Activated CD8-positive, alpha-beta T cell treated with anti-CD3 and anti-CD28 coated beads, Interleukin-2, amount 10 ng/mL, durations not matched to agents 7 days and 5 days (primary cell): ENCODE data around the gene PLEKHH3. TPM values are rescaled to one million over a fixed set of nuclear protein-coding genes. Genes with fewer than 3 reads are reported as not detected.
A peak's percentile ranks its signal among the peaks of the same experiment; 100 is the strongest.

Experiments used
- ATAC-seq: fragments of 150-1000 bp; cut with Tn5 transposase; one replicate; pipeline ENCODE4 v1.10.0; 2021; ENCODE audit warnings: moderate library complexity
- CTCF ChIA-PET: fragments of 350-600 bp; sonication (Branson Sonifier 250); formaldehyde crosslinking; loops from one replicate; lab custom pipeline; 2021; ENCODE audit warnings: antibody characterized with exemption; lab: Charles Lee
- POLR2A ChIA-PET: fragments of 350-600 bp; sonication (Branson Sonifier 250); formaldehyde crosslinking; loops from one replicate; lab custom pipeline; 2021; ENCODE audit warnings: antibody characterized with exemption; lab: Charles Lee
- DNase-seq: peaks from one replicate; pipeline ENCODE4 v3.0.0-alpha.2; 2020
- H3K27ac Mint-ChIP-seq: one replicate; pipeline ENCODE4 v1.8.0; 2021; ENCODE audit warnings: mild to moderate bottlenecking, mixed read lengths
- H3K27me3 Mint-ChIP-seq: one replicate; pipeline ENCODE4 v1.8.0; 2021; ENCODE audit warnings: low read depth, mixed read lengths
- H3K36me3 Mint-ChIP-seq: one replicate; pipeline ENCODE4 v1.8.0; 2021; ENCODE audit warnings: low read depth, mixed read lengths
- H3K4me1 Mint-ChIP-seq: one replicate; pipeline ENCODE4 v1.8.0; 2021; ENCODE audit warnings: low read depth, mixed read lengths
- H3K4me3 Mint-ChIP-seq: one replicate; pipeline ENCODE4 v1.8.0; 2021; ENCODE audit warnings: mild to moderate bottlenecking, mixed read lengths
- H3K9me3 Mint-ChIP-seq: one replicate; pipeline ENCODE4 v1.8.0; 2022; ENCODE audit warnings: mixed read lengths; ENCODE audit not compliant: insufficient read depth
- total RNA-seq, 2 experiments: library from RNA; stranded (reverse); gene quantifications; one replicate each; pipeline ENCODE4 v1.2.3, GENCODE V29; 2021

Gene PLEKHH3
- total RNA-seq, 2 experiments from 2014 or later, result 0.79 to 1.2 TPM

DNA sequence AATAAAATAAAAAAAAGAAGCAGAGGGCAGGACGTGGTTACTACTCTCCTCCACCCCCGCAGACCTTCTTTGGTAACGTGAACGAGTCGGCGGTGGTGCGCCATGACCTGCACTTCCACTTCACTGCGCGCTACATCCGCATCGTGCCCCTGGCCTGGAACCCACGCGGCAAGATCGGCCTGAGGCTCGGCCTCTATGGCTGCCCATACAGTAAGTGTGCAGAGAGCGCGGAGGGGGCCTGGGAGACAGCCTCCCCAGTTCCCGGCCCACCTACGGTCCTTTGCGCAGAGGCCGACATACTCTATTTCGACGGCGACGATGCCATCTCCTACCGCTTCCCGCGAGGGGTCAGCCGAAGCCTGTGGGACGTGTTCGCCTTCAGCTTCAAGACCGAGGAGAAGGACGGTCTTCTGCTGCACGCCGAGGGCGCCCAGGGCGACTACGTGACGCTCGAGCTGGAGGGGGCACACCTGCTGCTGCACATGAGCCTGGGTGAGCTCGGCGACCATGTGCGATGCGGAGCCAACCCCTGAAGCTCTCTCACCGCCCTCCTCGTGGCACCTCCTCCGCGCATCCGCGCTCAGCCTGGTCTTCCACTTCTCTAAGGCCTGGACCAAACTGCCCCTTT lies 8.2 kb upstream of the PLEKHH3 start:
- ChIA-PET POLR2A (no interaction called here), CTCF (interaction anchor here (0.7 to 2.7 kb wide), 2 partner anchors 9 to 107 kb away, joined by 4 to 22 read pairs; partner anchors contain the start of genes PLEKHH3 and PSMC3IP)
- no peaks in the 10 kb centered on the region for H3K9me3 Mint-ChIP-seq
- H3K27me3 Mint-ChIP-seq, result peaks cover 53% of the 10 kb centered on the region
- H3K27ac Mint-ChIP-seq, result no peak overlapping the region
- H3K4me3 Mint-ChIP-seq, result no peak overlapping the region
- no peaks in the 10 kb centered on the region for H3K36me3 Mint-ChIP-seq
- no peak for DNase-seq
- peaks cover 34% of the 10 kb centered on the region for H3K4me1 Mint-ChIP-seq
- no peak for ATAC-seq

DNA sequence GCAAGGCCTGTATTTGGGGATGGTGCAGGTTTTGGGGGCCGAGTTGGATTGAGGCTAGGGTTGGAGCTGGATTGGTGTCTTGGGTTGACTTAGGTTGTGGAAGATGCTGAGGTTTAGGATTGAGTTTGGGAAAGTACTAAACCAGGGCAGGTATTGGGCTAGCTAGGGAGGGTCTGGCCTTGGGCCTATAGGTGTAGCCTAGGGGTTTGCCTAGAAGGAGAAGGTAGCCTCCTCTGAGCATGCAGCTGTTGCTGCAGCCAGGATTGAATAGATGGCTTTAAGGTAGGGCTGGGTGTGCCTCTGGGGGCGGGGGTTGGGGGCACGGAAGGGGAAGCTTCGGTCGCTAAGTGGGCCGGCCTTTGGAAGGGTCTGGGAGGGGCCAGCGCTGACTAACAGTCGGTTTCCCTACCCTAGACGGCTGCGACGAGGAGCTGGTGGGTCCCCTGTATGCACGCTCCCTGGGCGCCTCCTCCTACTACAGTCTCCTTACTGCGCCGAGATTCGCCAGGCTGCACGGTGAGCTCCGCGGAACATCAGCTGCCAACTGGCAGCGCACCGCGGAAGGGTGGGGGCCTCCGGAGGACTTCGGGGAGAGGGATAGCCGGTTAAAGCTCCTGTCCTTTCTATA lies 6.7 kb upstream of the PLEKHH3 start:
- no peaks in the 10 kb centered on the region for H3K36me3 Mint-ChIP-seq
- H3K9me3 Mint-ChIP-seq, result no peaks in the 10 kb centered on the region
- peaks cover 52% of the 10 kb centered on the region for H3K27me3 Mint-ChIP-seq
- H3K27ac Mint-ChIP-seq, result no peak overlapping the region
- H3K4me3 Mint-ChIP-seq, result no peak overlapping the region
- DNase-seq, result no peak
- H3K4me1 Mint-ChIP-seq, result peaks cover 47% of the 10 kb centered on the region
- POLR2A ChIA-PET, result interaction anchor here (0.5 to 0.7 kb wide), 3 partner anchors 15 to 90 kb away, joined by 3 read pairs; no protein-coding TSS in a partner anchor
- CTCF ChIA-PET, result interaction anchor here (0.6 to 2.7 kb wide), 5 partner anchors 61 to 116 kb away, joined by 3 to 22 read pairs (median 5); partner anchors contain the start of genes MLX, PSMC3IP, RETREG3 and TUBG1
- ATAC-seq, result no peak

- DNase-seq (peak; percentile 47), ATAC-seq (no peak)
- peak overlapping the region; percentile 59 for H3K4me3 Mint-ChIP-seq
- H3K27ac Mint-ChIP-seq, result no peak overlapping the region
- ChIA-PET POLR2A (interaction anchor here (0.7 kb wide), 1 partner anchor 91 kb away, joined by 3 read pairs; no protein-coding TSS in a partner anchor), CTCF (interaction anchor here (0.6 to 2.7 kb wide), 5 partner anchors 60 to 115 kb away, joined by 3 to 22 read pairs (median 5); partner anchors contain the start of genes MLX, PSMC3IP, RETREG3 and TUBG1)
- H3K36me3 Mint-ChIP-seq, result no peaks in the 10 kb centered on the region
- no peaks in the 10 kb centered on the region for H3K9me3 Mint-ChIP-seq
- peaks cover 52% of the 10 kb centered on the region for H3K27me3 Mint-ChIP-seq
- peaks cover 50% of the 10 kb centered on the region for H3K4me1 Mint-ChIP-seq
Measured at GRCh38 chr17:42682722-42683403, 6.1 kb upstream of the PLEKHH3 start.

DNA sequence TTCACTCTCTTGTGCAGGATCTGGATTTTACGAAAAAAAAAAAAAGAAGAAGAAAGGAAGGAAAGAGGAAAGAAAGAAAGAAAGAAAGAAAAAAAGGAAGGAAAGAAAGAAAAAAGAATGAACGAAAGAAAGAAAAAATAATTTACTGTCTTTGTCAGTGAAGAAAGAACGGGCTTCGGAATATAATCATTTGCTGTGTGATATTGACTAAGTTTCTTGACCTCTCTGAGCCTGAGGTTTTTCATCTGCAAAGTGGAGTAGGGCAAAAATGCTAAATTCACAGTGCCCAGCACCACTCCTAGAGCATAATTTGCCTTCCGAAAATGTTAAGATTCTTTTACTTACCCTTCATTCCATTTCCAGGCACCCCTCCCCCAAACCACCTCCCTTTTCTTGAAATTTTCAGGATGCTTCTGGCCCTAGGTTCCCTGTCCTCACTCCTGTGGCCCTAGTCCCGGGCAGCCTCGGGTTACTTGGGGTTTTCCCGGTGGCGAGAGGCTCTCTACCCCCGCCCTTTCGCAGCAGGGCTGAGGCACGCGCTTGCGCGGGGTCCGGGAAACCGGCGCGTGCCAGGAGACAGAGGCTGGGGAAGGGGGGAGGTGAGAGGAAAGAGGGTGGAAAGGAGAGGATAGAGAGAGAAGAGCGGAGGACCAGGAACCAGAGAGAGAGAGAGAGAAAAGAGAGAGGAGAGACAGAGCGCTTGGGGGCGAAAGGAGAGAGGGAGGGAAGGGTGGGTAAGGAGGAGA lies 5.4 kb upstream of the PLEKHH3 start, which contains the start of gene CNTNAP1:
Gene CNTNAP1 (plus strand): TSS at position 556 of the 746 bp plus-strand sequence. CDS start 299 bp downstream, outside the sequence.
- ATAC-seq (no peak), DNase-seq (no peak)
- H3K9me3 Mint-ChIP-seq, result no peaks in the 10 kb centered on the region
- H3K4me1 Mint-ChIP-seq, result peaks cover 57% of the 10 kb centered on the region
- POLR2A ChIA-PET, result no interaction called here
- peaks cover 52% of the 10 kb centered on the region for H3K27me3 Mint-ChIP-seq
- no peaks in the 10 kb centered on the region for H3K36me3 Mint-ChIP-seq
- CTCF ChIA-PET, result interaction anchor here (1.8 to 2.7 kb wide), 2 partner anchors 73 to 104 kb away, joined by 6 to 22 read pairs; partner anchors contain the start of genes PSMC3IP, RETREG3 and TUBG1
- peak within 1 kb of the TSS; percentile 59 for H3K4me3 Mint-ChIP-seq
- H3K27ac Mint-ChIP-seq, result peak within 1 kb of the TSS; percentile 69

GRCh38 chr17:42680331-42680808 lies 3.6 kb upstream of the PLEKHH3 start:
- ATAC-seq, result no peak
- peak overlapping the region; percentile 82 for H3K4me3 Mint-ChIP-seq
- H3K36me3 Mint-ChIP-seq, result no peaks in the 10 kb centered on the region
- H3K9me3 Mint-ChIP-seq, result no peaks in the 10 kb centered on the region
- POLR2A ChIA-PET, result interaction anchor here (0.7 to 4.0 kb wide), 5 partner anchors 71 to 804 kb away, joined by 3 to 17 read pairs (median 5); partner anchors contain the start of genes BECN1, PSMC3IP, RETREG3 and TUBG1
- no peak for DNase-seq
- H3K4me1 Mint-ChIP-seq, result peaks cover 64% of the 10 kb centered on the region
- peaks cover 49% of the 10 kb centered on the region for H3K27me3 Mint-ChIP-seq
- H3K27ac Mint-ChIP-seq, result peak overlapping the region; percentile 61
- CTCF ChIA-PET, result interaction anchor here (0.7 to 5.9 kb wide), 12 partner anchors 10 to 251 kb away, joined by 3 to 83 read pairs (median 4); partner anchors contain the start of genes BECN1, PSMC3IP, RETREG3 and TUBG1

GRCh38 chr17:42679492-42680330 lies 2.9 kb upstream of the PLEKHH3 start:
- POLR2A ChIA-PET, result interaction anchor here (0.7 to 4.0 kb wide), 8 partner anchors 70 to 805 kb away, joined by 3 to 17 read pairs (median 4); partner anchors contain the start of genes BECN1, MLX, PSMC3IP and RETREG3
- peak; percentile 80 for DNase-seq
- Mint-ChIP-seq H3K4me3 (peak overlapping the region; percentile 82), H3K9me3 (no peaks in the 10 kb centered on the region), H3K27ac (peak overlapping the region; percentile 94), H3K36me3 (no peaks in the 10 kb centered on the region), H3K4me1 (peaks cover 65% of the 10 kb centered on the region), H3K27me3 (peaks cover 52% of the 10 kb centered on the region)
- CTCF ChIA-PET, result interaction anchor here (0.9 to 5.9 kb wide), 12 partner anchors 9 to 145 kb away, joined by 3 to 83 read pairs (median 4); partner anchors contain the start of genes BECN1, PSMC3IP, RETREG3 and TUBG1
- ATAC-seq, result peak; percentile 65

GRCh38 chr17:42678951-42679491 lies 2.2 kb upstream of the PLEKHH3 start:
- Mint-ChIP-seq H3K4me1 (peaks cover 69% of the 10 kb centered on the region), H3K27me3 (peaks cover 53% of the 10 kb centered on the region), H3K27ac (peak overlapping the region; percentile 94), H3K4me3 (peak overlapping the region; percentile 82), H3K36me3 (no peaks in the 10 kb centered on the region), H3K9me3 (no peaks in the 10 kb centered on the region)
- ATAC-seq (peak; percentile 0), DNase-seq (peak; percentile 48)
- POLR2A ChIA-PET, result interaction anchor here (0.6 to 4.0 kb wide), 8 partner anchors 16 to 319 kb away, joined by 3 to 17 read pairs (median 4); partner anchors contain the start of genes BECN1, MLX, PSMC3IP and RETREG3
- CTCF ChIA-PET, result interaction anchor here (0.9 to 5.9 kb wide), 9 partner anchors 9 to 145 kb away, joined by 3 to 83 read pairs (median 5); partner anchors contain the start of genes BECN1, PSMC3IP, RETREG3 and TUBG1

DNA sequence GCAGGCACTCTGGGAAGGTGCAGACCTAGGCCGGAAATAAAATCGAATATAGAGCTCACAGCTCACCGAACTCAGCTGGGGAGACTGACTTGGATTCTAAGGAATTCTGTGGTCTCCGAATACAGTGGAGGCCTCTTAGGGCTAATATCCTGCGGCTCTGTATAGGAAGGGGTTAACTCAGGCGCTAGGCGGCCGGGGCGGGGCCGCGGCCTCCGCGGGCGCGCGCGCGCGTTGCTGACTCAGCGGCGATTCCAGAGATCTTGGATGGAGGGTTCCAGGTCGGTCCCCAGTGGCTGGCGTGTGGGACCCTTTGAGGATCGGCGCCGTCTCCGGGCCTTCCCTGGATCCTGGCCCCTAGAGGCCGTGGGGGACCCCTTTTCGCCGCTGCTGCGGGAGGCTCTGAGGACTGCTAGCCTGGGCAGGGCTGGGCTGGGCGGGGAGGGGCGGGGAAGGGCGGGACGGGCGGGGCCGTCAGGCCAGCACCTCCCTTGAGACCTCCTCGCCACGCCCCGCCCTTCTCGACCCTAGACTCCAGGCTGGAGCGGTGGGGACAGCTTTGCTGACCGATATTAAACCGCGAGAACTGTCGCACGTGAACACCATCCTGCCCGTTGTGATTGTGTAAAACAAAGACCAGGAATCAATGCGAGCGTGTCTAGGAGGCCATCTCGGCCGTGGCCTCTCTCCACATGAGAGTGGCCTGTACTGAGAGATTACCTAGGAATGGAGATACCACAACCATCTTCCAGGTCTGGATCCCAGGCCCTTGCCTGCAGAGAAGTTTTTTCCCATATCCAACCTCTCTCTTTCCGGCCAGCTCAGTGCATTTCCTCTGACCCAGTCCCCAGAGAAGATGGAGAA lies 1.4 kb upstream of the PLEKHH3 start:
- Mint-ChIP-seq H3K9me3 (no peaks in the 10 kb centered on the region), H3K27me3 (peaks cover 46% of the 10 kb centered on the region)
- POLR2A ChIA-PET, result interaction anchor here (0.6 to 4.0 kb wide), 6 partner anchors 12 to 320 kb away, joined by 3 to 17 read pairs (median 4); partner anchors contain the start of genes BECN1, PSMC3IP and RPL27

More for the DNA sequence above, 1.4 kb upstream of the PLEKHH3 start:
- Mint-ChIP-seq H3K4me1 (peaks cover 64% of the 10 kb centered on the region), H3K4me3 (peak overlapping the region; percentile 82), H3K27ac (peak overlapping the region; percentile 88), H3K36me3 (no peaks in the 10 kb centered on the region)
- peak; percentile 81 for DNase-seq
- CTCF ChIA-PET, result interaction anchor here (1.3 to 5.9 kb wide), 5 partner anchors 8 to 99 kb away, joined by 4 to 83 read pairs (median 22); partner anchors contain the start of genes PSMC3IP, RETREG3 and TUBG1
- ATAC-seq, result peak; percentile 34
